GM10248 (cell line): ENCODE results near the gene TCF7L2.

Experiments
- CTCF ChIA-PET: fragments of 300-600 bp; sonication (Branson Sonifier 250); formaldehyde crosslinking; extraction: SDS; loops from one replicate; lab custom pipeline; 2021; ENCODE audit warnings: antibody characterized with exemption; lab: Yijun Ruan, JAX
- POLR2A ChIA-PET: fragments of 350-650 bp; sonication (Branson Sonifier 250); formaldehyde crosslinking; extraction: SDS; loops from one replicate; lab custom pipeline; 2020; ENCODE audit warnings: antibody characterized with exemption; lab: Yijun Ruan, JAX
- DNase-seq: peaks from one replicate; pipeline ENCODE4 v3.0.0; 2012; ENCODE audit errors: extremely low spot score
- CTCF ChIP-seq: IDR thresholded peaks from 2 replicates; pipeline ENCODE4 v1.5.1; 2012; ENCODE audit warnings: mild to moderate bottlenecking, low read depth; ENCODE audit errors: extremely low read depth, missing control alignments, control extremely low read depth

The TCF7L2 gene

GRCh38 chr10:112963835-112964234, 13.8 kb downstream of the TCF7L2 start:
- ChIA-PET POLR2A (no interaction called here), CTCF (no interaction called here)
- no peak for DNase-seq
- no peak for TF ChIP-seq CTCF

GRCh38 chr10:112964482-112964881, 14.4 kb downstream of the TCF7L2 start:
- ChIA-PET POLR2A (no interaction called here), CTCF (no interaction called here)
- no peak for TF ChIP-seq CTCF
- no peak for DNase-seq

GRCh38 chr10:112966194-112966855, 16.3 kb downstream of the TCF7L2 start:
- CTCF ChIA-PET, result interaction anchor here (1.7 kb wide), 1 partner anchor 12 kb away, joined by 4 read pairs; no protein-coding TSS in a partner anchor
- no peak for DNase-seq
- TF ChIP-seq CTCF, result no peak
- POLR2A ChIA-PET, result no interaction called here

- DNase-seq, result no peak
- no peak for TF ChIP-seq CTCF
- ChIA-PET POLR2A (no interaction called here), CTCF (interaction anchor here (1.7 kb wide), 1 partner anchor 11 kb away, joined by 4 read pairs; no protein-coding TSS in a partner anchor)
Observed at GRCh38 chr10:112967200-112967599, 17.2 kb downstream of the TCF7L2 start.

GRCh38 chr10:112969131-112969530, 19.1 kb downstream of the TCF7L2 start:
- no peak for DNase-seq
- ChIA-PET CTCF (no interaction called here), POLR2A (no interaction called here)
- TF ChIP-seq CTCF, result no peak

- no peak for TF ChIP-seq CTCF
- POLR2A ChIA-PET, result no interaction called here
- CTCF ChIA-PET, result no interaction called here
- no peak for DNase-seq
Observed at GRCh38 chr10:112969542-112969941, 19.5 kb downstream of the TCF7L2 start.
